Measurements from ENCODE around the gene CALML5. TPM values are rescaled to one million over a fixed set of nuclear protein-coding genes. Genes with fewer than 3 reads are reported as not detected.

CALML5 gene
- total and polyA plus RNA-seq, 9 of the 15 experiments (the other 6 are each of a cell fraction or from before 2014, with no cell fraction given) = not detected

DNA sequence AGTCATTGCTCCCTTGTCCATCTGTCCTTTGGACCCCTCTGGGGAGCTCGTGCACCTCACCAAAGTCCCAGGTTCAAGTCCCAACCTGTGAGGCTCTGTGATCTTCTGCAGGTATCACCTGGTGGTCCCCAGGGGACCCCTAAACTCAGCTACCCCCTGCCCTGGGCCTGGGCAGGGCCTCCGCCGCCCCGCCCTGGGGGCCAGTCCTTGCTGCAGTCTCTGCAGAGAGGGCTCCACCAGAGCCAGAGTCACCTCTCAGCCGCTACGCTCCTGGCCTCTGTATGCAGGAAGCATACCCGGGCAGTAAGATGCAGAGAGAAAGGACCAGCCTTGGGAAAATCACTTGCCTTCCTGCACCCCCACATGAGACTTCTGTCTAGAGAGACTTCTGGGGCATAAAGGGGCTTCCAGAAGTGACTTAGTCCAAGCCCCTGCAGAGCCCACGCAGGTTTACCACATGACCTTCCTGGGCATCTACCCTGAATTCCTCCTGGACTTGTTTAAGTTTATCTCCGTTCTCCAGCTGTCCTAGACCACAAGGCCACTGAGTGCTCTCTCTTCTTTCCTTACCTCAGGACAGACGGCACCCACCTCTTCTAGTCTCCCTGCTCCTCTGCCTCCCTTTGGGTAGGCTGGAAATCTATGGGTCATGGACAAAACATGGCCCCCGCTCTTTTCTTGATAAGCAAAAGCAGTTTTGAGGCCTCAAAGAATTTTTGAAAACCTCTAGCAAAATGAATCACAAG, 21.2 kb downstream of the CALML5 start (continued):
- TF ChIP-seq, protein P1, sequence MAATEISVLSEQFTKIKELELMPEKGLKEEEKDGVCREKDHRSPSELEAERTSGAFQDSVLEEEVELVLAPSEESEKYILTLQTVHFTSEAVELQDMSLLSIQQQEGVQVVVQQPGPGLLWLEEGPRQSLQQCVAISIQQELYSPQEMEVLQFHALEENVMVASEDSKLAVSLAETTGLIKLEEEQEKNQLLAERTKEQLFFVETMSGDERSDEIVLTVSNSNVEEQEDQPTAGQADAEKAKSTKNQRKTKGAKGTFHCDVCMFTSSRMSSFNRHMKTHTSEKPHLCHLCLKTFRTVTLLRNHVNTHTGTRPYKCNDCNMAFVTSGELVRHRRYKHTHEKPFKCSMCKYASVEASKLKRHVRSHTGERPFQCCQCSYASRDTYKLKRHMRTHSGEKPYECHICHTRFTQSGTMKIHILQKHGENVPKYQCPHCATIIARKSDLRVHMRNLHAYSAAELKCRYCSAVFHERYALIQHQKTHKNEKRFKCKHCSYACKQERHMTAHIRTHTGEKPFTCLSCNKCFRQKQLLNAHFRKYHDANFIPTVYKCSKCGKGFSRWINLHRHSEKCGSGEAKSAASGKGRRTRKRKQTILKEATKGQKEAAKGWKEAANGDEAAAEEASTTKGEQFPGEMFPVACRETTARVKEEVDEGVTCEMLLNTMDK (IDR thresholded peaks at IDR 0.05; ENCODE audit: borderline replicate concordance, insufficient read depth, low read depth, low read length, poor library complexity, severe bottlenecking) = no peak
- TF ChIP-seq, protein P2, sequence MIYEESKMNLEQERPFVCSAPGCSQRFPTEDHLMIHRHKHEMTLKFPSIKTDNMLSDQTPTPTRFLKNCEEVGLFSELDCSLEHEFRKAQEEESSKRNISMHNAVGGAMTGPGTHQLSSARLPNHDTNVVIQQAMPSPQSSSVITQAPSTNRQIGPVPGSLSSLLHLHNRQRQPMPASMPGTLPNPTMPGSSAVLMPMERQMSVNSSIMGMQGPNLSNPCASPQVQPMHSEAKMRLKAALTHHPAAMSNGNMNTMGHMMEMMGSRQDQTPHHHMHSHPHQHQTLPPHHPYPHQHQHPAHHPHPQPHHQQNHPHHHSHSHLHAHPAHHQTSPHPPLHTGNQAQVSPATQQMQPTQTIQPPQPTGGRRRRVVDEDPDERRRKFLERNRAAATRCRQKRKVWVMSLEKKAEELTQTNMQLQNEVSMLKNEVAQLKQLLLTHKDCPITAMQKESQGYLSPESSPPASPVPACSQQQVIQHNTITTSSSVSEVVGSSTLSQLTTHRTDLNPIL (CRISPR knock-in tag; IDR thresholded peaks at IDR 0.05) = no peak
- TF ChIP-seq MYC (IDR thresholded peaks at IDR 0.05; ENCODE audit: low read depth, low read length) (peak; percentile 46; the same call in 1 of the 2 replicates), MYC (CRISPR knock-in tag; IDR thresholded peaks at IDR 0.05; ENCODE audit: borderline replicate concordance, low read depth) (0 out of 2 replicates have a peak, but pooled peaks have one; percentile 43), MECOM (CRISPR knock-in tag; IDR thresholded peaks at IDR 0.05) (no peak), DIDO1 (tag; IDR thresholded peaks at IDR 0.05; ENCODE audit: low read depth) (no peak), NBN (IDR thresholded peaks at IDR 0.05; ENCODE audit: low read depth) (0 out of 2 replicates have a peak, but pooled peaks have one; percentile 17), SMAD4 (CRISPR knock-in tag; conservative IDR thresholded peaks at IDR 0.05) (0 out of 2 replicates have a peak, but pooled peaks have one; percentile 23), WHSC1 (IDR thresholded peaks at IDR 0.05; ENCODE audit: low read length) (peak; percentile 25), PTRF (tag; IDR thresholded peaks at IDR 0.05) (no peak), TCF3 (CRISPR knock-in tag; IDR thresholded peaks at IDR 0.05) (peak; percentile 88), PHF8 (IDR thresholded peaks at IDR 0.05; ENCODE audit: borderline replicate concordance, low read length) (no peak)
- TF ChIP-seq, protein P3, sequence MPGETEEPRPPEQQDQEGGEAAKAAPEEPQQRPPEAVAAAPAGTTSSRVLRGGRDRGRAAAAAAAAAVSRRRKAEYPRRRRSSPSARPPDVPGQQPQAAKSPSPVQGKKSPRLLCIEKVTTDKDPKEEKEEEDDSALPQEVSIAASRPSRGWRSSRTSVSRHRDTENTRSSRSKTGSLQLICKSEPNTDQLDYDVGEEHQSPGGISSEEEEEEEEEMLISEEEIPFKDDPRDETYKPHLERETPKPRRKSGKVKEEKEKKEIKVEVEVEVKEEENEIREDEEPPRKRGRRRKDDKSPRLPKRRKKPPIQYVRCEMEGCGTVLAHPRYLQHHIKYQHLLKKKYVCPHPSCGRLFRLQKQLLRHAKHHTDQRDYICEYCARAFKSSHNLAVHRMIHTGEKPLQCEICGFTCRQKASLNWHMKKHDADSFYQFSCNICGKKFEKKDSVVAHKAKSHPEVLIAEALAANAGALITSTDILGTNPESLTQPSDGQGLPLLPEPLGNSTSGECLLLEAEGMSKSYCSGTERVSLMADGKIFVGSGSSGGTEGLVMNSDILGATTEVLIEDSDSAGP (CRISPR knock-in tag; IDR thresholded peaks at IDR 0.05) = no peak
- TF ChIP-seq, protein P4, sequence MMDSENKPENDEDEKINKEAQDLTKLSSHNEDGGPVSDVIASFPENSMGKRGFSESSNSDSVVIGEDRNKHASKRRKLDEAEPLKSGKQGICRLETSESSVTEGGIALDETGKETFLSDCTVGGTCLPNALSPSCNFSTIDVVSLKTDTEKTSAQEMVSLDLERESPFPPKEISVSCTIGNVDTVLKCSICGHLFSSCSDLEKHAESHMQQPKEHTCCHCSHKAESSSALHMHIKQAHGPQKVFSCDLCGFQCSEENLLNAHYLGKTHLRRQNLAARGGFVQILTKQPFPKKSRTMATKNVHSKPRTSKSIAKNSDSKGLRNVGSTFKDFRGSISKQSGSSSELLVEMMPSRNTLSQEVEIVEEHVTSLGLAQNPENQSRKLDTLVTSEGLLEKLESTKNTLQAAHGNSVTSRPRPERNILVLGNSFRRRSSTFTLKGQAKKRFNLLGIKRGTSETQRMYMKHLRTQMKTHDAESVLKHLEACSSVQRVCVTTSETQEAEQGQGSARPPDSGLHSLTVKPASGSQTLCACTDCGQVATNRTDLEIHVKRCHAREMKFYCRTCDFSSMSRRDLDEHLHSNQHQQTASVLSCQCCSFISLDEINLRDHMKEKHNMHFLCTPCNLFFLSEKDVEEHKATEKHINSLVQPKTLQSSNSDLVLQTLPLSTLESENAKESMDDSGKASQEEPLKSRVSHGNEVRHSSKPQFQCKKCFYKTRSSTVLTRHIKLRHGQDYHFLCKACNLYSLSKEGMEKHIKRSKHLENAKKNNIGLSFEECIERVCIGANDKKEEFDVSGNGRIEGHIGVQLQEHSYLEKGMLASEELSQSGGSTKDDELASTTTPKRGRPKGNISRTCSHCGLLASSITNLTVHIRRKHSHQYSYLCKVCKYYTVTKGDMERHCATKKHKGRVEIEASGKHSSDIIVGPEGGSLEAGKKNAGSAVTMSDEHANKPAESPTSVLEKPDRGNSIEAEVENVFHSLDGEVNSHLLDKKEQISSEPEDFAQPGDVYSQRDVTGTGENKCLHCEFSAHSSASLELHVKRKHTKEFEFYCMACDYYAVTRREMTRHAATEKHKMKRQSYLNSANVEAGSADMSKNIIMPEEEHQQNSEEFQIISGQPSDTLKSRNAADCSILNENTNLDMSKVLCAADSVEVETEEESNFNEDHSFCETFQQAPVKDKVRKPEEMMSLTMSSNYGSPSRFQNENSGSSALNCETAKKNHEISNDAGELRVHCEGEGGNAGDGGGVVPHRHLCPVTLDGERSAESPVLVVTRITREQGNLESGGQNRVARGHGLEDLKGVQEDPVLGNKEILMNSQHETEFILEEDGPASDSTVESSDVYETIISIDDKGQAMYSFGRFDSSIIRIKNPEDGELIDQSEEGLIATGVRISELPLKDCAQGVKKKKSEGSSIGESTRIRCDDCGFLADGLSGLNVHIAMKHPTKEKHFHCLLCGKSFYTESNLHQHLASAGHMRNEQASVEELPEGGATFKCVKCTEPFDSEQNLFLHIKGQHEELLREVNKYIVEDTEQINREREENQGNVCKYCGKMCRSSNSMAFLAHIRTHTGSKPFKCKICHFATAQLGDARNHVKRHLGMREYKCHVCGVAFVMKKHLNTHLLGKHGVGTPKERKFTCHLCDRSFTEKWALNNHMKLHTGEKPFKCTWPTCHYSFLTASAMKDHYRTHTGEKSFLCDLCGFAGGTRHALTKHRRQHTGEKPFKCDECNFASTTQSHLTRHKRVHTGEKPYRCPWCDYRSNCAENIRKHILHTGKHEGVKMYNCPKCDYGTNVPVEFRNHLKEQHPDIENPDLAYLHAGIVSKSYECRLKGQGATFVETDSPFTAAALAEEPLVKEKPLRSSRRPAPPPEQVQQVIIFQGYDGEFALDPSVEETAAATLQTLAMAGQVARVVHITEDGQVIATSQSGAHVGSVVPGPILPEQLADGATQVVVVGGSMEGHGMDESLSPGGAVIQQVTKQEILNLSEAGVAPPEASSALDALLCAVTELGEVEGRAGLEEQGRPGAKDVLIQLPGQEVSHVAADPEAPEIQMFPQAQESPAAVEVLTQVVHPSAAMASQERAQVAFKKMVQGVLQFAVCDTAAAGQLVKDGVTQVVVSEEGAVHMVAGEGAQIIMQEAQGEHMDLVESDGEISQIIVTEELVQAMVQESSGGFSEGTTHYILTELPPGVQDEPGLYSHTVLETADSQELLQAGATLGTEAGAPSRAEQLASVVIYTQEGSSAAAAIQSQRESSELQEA (IDR thresholded peaks at IDR 0.05; ENCODE audit: low read depth) = no peak
